ENCODE data around the gene GPC4.

GPC4 gene

GRCh38 chrX:133389975-133390374, 25.3 kb downstream of the GPC4 start:
- no peak for DNase-seq (ENCODE audit: low read depth)
- no peak overlapping the region for H3K4me3 ChIP-seq (ENCODE audit: low read depth, low read length)
- no peak for TF ChIP-seq CTCF (IDR thresholded peaks at IDR 0.05; ENCODE audit: control insufficient read depth, extremely low read depth, insufficient read depth)

GRCh38 chrX:133384454-133384853, 30.8 kb downstream of the GPC4 start:
- no peak for TF ChIP-seq CTCF (IDR thresholded peaks at IDR 0.05; ENCODE audit: control insufficient read depth, extremely low read depth, insufficient read depth)
- no peak overlapping the region for H3K4me3 ChIP-seq (ENCODE audit: low read depth, low read length)
- no peak for DNase-seq (ENCODE audit: low read depth)

- no peak overlapping the region for H3K4me3 ChIP-seq (ENCODE audit: low read depth, low read length)
These were observed 34.3 kb downstream of the GPC4 start for GRCh38 chrX:133380711-133381619.

GRCh38 chrX:133376422-133376821, 38.9 kb downstream of the GPC4 start:
- no peak for DNase-seq (ENCODE audit: low read depth)
- TF ChIP-seq CTCF (IDR thresholded peaks at IDR 0.05; ENCODE audit: control insufficient read depth, extremely low read depth, insufficient read depth): no peak
- no peak overlapping the region for H3K4me3 ChIP-seq (ENCODE audit: low read depth, low read length)

More at GRCh38 chrX:133380711-133381619, 34.3 kb downstream of the GPC4 start:
- TF ChIP-seq CTCF (IDR thresholded peaks at IDR 0.05; ENCODE audit: control insufficient read depth, extremely low read depth, insufficient read depth): no peak
- no peak for DNase-seq (ENCODE audit: low read depth)

GRCh38 chrX:133375615-133376340, 39.5 kb downstream of the GPC4 start:
- no peak for TF ChIP-seq CTCF (IDR thresholded peaks at IDR 0.05; ENCODE audit: control insufficient read depth, extremely low read depth, insufficient read depth)
- DNase-seq (ENCODE audit: low read depth): no peak
- H3K4me3 ChIP-seq (ENCODE audit: low read depth, low read length): no peak overlapping the region

DNA sequence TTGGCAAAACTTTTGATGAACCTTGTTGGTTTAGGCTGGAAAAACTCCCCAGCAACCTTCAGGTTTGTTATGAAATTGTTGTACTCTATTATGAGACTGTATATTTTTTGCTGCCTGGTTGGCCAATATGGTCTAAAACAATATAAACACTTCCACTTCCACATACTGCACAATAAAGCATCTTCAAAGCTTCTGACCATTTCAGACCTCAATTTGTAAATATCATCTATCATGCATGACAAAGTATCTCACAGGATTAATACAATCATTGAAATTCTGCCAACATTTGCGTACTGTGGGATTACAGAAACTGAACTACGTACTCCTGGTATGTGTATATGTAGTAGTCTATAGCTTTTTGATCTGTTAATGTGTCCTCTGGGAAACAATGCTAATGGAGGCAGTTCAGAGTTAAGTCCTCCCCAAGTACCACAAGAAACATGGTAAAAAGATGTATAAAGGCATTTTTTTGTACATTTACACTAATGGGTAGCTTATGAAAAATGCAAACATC, 40.4 kb downstream of the GPC4 start:
- H3K4me3 ChIP-seq (ENCODE audit: low read depth, low read length): no peak overlapping the region
- no peak for DNase-seq (ENCODE audit: low read depth)
- no peak for TF ChIP-seq CTCF (IDR thresholded peaks at IDR 0.05; ENCODE audit: control insufficient read depth, extremely low read depth, insufficient read depth)
